HG03442 (cell line): Measurements from ENCODE around the gene RBM41.

Experiments
- ATAC-seq: cut with Tn5 transposase; IDR thresholded peaks from one replicate; pipeline ENCODE4 v1.9.1; 2021; ENCODE audit warnings: mild to moderate bottlenecking, moderate library complexity; ENCODE audit not compliant: unreplicated experiment

Gene RBM41

DNA sequence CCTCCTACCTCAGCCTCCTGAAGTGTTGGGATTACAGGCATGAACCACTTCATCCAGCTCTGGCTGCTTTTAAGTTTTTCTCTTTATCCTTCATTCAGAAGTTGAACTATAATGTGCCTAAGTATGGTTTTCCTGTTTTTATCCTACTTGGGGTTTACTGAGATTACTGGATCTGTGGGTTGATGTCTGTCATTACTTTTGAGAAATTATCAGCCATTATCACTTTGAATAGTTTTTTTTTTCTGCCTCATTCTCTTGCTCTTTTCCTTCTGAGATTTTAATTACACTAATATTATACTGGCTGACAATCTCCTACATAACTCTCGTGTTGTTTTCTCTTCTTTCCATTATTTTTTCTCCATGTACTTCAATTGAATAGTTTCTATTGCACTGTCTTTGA, 71.0 kb downstream of the RBM41 start:
- ATAC-seq, result no peak

DNA sequence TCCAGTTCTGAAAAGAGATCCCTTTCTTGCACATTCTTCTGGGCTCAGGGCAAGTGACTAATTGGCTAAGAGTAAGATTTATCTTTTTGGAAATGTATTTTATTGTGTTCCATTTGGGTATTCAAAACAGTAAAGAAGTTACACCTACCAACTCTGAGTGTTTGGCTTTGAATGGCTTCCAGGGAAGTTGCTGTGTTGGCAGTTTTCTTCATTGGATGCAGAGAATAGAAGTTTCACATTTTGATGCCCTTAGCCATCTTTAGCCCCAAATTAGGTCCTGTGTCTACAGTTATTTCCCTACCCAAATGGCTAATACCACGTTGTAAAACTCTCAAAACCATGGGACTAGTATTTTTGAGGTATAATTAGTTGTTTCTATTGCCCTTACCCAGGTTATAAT, 88.9 kb downstream of the RBM41 start:
- no peak for ATAC-seq

DNA sequence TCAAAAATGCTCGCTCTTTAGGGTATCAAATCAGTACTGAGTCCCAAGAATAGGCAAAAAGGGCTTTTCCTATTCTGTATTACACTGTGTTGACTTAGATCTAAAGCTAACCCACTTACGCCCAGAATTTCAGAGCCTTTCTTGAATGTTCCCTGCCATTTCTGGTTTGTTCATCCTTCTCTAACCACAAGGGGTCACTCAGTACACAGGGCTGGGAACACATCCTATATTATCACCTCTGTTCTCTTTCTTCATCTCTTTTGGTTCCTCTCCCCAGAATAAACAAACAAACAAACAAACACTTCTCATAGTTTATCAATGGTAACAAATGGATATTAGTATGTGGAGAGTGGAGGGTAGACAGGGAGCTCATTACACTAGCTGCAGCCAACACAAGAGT, 93.1 kb downstream of the RBM41 start:
- no peak for ATAC-seq

- no peak for ATAC-seq
These were observed 103.7 kb downstream of the RBM41 start for GRCh38 chrX:107014936-107015335.
